ENCODE results near the gene SDK1. TPM values are rescaled to one million over a fixed set of nuclear protein-coding genes. Genes with fewer than 3 reads are reported as not detected.
A peak's percentile ranks its signal among the peaks of the same experiment; 100 is the strongest.

Gene SDK1
- total and polyA plus RNA-seq, 2 of the 8 experiments (the other 6 are each of a cell fraction or from before 2014, with no cell fraction given), result 3.3 to 7.2 TPM

DNA sequence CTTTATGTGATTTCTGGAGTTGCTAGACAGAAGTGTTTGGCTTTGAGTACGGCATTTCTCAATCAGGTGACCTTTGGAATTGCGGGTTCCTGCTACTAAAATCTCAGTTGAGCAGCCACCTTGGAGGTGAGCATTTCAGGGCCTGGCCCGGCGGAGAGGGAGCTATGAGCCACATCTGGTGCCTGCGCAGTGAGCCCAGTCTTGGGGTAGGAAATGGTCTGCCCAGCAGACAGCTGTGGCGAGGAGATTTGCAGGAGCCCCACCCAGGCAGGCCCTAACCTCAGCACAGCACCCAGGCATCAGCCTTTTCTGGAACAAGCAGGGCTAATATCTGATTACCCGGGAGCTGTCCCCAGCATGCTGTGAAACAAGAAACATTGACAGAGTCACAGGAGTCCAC, 833.2 kb downstream of the SDK1 start:
- Histone ChIP-seq H3K27ac (ENCODE audit: low read depth, low read length) (no peak overlapping the region), H2BK120ac (replicated peaks; ENCODE audit: low read depth, low read length) (no peak overlapping the region), H3K23ac (ENCODE audit: insufficient read length) (no peak overlapping the region), H3K9ac (replicated peaks in 1 of 4; ENCODE audit: extremely low read depth in 1 of 4, low read depth in 3 of 4, low read length in 3 of 4) (no peak overlapping the region), H3K36me3 (ENCODE audit: control insufficient read depth in 2 of 4, insufficient read depth in 4 of 4, low read length in 3 of 4) (no peaks in the 10 kb centered on the region), H4K8ac (ENCODE audit: extremely low read depth, insufficient read depth, low read length) (no peak overlapping the region), H2AK5ac (ENCODE audit: low read depth, low read length) (no peak overlapping the region), H3K79me2 (ENCODE audit: control insufficient read depth in 1 of 2, insufficient read depth in 2 of 2, low read length in 2 of 2) (no peaks in the 10 kb centered on the region), H2BK20ac (ENCODE audit: low read length) (no peak overlapping the region), H4K91ac (replicated peaks; ENCODE audit: insufficient read length, low read length) (no peak overlapping the region), H2AFZ (ENCODE audit: low read length) (no peak overlapping the region), H3K23me2 (ENCODE audit: low read depth, low read length) (no peaks in the 10 kb centered on the region), H3K79me1 (ENCODE audit: low read depth, low read length) (no peaks in the 10 kb centered on the region), H3K4ac (replicated peaks; ENCODE audit: insufficient read length, low read depth, low read length) (no peak overlapping the region), H3K27me3 (replicated peaks in 1 of 4; ENCODE audit: control insufficient read depth in 3 of 4, extremely low read depth in 1 of 4, insufficient read depth in 3 of 4, low read length in 3 of 4) (no peaks in the 10 kb centered on the region), H3K9me3 (ENCODE audit: insufficient read depth in 2 of 2, low read depth in 1 of 2, low read length in 1 of 2) (no peaks in the 10 kb centered on the region), H3K18ac (ENCODE audit: extremely low read depth, low read length) (no peak overlapping the region), H3K4me3 (ENCODE audit: extremely low read depth in 1 of 4, insufficient read depth in 2 of 4, low read depth in 3 of 4, low read length in 4 of 4) (no peak overlapping the region), H3K14ac (ENCODE audit: insufficient read length) (no peak overlapping the region), H3K56ac (replicated peaks; ENCODE audit: insufficient read length, low read depth, low read length) (no peak overlapping the region), H4K5ac (ENCODE audit: insufficient read length, low read depth, low read length) (no peak overlapping the region), H4K20me1 (replicated peaks in 1 of 2; ENCODE audit: control insufficient read depth in 1 of 2, insufficient read depth in 2 of 2, low read length in 2 of 2) (peaks cover 0 to 2% of the 10 kb centered on the region in 2 experiments), H3K4me2 (ENCODE audit: insufficient read depth in 1 of 2, low read depth in 2 of 2, low read length in 2 of 2) (no peak overlapping the region), H2BK12ac (ENCODE audit: low read depth, low read length) (no peak overlapping the region), H3K4me1 (replicated peaks in 1 of 4; ENCODE audit: control insufficient read depth in 3 of 4, insufficient read depth in 4 of 4, low read length in 3 of 4) (peaks cover 2 to 36% (median 10%) of the 10 kb centered on the region in 4 experiments), H2BK15ac (ENCODE audit: low read length) (no peak overlapping the region), H2BK5ac (ENCODE audit: low read depth, low read length) (peak overlapping the region; percentile 26; the same call in 1 of the 2 replicates)
- TF ChIP-seq SP1 (IDR thresholded peaks at IDR 0.05; ENCODE audit: low read depth, low read length) (no peak), HDAC6 (IDR thresholded peaks at IDR 0.05; ENCODE audit: low read depth, low read length) (no peak), BCL11A (IDR thresholded peaks at IDR 0.05; ENCODE audit: low read depth in 2 of 2, low read length in 2 of 2) (no peak)
- no peak for FAIRE-seq
- DNase-seq (ENCODE audit: low read depth in 1 of 2, low spot score in 2 of 2), result no peak
- POLR2A ChIA-PET (ENCODE audit: partially characterized antibody), result interaction anchor here (1.7 kb wide), 1 partner anchor 10 kb away, joined by 6 read pairs; no protein-coding TSS in a partner anchor
- 92% methylated on average over 7 of the region's 7 CpGs; no CpG with 5 or more reads in 1 of the 2 experiments for WGBS, 2 experiments (ENCODE audit: extremely low coverage in 1 of 2, insufficient coverage in 1 of 2, insufficient read length in 1 of 2, insufficient replicate concordance in 2 of 2, low coverage in 1 of 2, low lambda C conversion rate in 2 of 2, missing lambda C conversion rate in 1 of 2)
- CTCF ChIA-PET (ENCODE audit: partially characterized antibody), result interaction anchor here (0.7 to 1.4 kb wide), 4 partner anchors 9 to 450 kb away, joined by 3 read pairs; no protein-coding TSS in a partner anchor
